ENCODE measurements around the gene NPFFR2. TPM values are rescaled to one million over a fixed set of nuclear protein-coding genes. Genes with fewer than 3 reads are reported as not detected.

Gene NPFFR2
- total and polyA plus RNA-seq, 2 experiments from 2014 or later = 0.28 to 2.9 TPM

- no peak overlapping the region for H3K4me3 Mint-ChIP-seq
- no peak for DNase-seq (ENCODE audit: low spot score)
- ATAC-seq = no peak
These were observed 31.9 kb downstream of the NPFFR2 start for GRCh38 chr4:72063726-72064125.

More at GRCh38 chr4:72063726-72064125, 31.9 kb downstream of the NPFFR2 start:
- Histone ChIP-seq H3K27me3 (ENCODE audit: insufficient read depth) (no peaks in the 10 kb centered on the region), H3K9me2 (ENCODE audit: insufficient read depth) (peaks cover 11% of the 10 kb centered on the region), H3K36me3 (ENCODE audit: insufficient read depth) (no peaks in the 10 kb centered on the region), H2AFZ (no peak overlapping the region), H3F3A (replicated peaks; ENCODE audit: low read depth) (no peaks in the 10 kb centered on the region), H3K79me2 (replicated peaks; ENCODE audit: insufficient read depth) (no peaks in the 10 kb centered on the region), H3K4me1 (ENCODE audit: insufficient read depth) (no peaks in the 10 kb centered on the region), H3K27ac (ENCODE audit: low read depth) (no peak overlapping the region), H4K20me1 (replicated peaks; ENCODE audit: insufficient read depth) (no peaks in the 10 kb centered on the region), H3K4me2 (no peak overlapping the region), H3K4me3 (no peak overlapping the region)
- no peak overlapping the region for H3K27ac Mint-ChIP-seq
- no peaks in the 10 kb centered on the region for H3K4me1 Mint-ChIP-seq
- no peaks in the 10 kb centered on the region for H3K36me3 Mint-ChIP-seq (ENCODE audit: low read depth)
- no peaks in the 10 kb centered on the region for H3K27me3 Mint-ChIP-seq (ENCODE audit: insufficient read depth, low read depth, poor library complexity)
- H3K9me3 Mint-ChIP-seq = no peaks in the 10 kb centered on the region
- no peak for TF ChIP-seq ZNF462 (CRISPR knock-in tag; IDR thresholded peaks at IDR 0.05)
- TF ChIP-seq ZNF331 (CRISPR knock-in tag; IDR thresholded peaks at IDR 0.05; ENCODE audit: low read depth) = no peak
- TF ChIP-seq CTCF (conservative IDR thresholded peaks at IDR 0.05; ENCODE audit: low read depth in 2 of 2) = no peak
- no peak for TF ChIP-seq EZH2phosphoT487 (IDR thresholded peaks at IDR 0.05; ENCODE audit: unreplicated experiment)
- TF ChIP-seq POLR2AphosphoS5 (IDR thresholded peaks at IDR 0.05; ENCODE audit: low read depth) = no peak
- no peak for TF ChIP-seq CREB1 (CRISPR knock-in tag; IDR thresholded peaks at IDR 0.05; ENCODE audit: low read depth)
- no peak for TF ChIP-seq ZNF114 (CRISPR knock-in tag; IDR thresholded peaks at IDR 0.05)
- TF ChIP-seq NANOG (IDR thresholded peaks at IDR 0.05; ENCODE audit: borderline replicate concordance) = no peak
- no peak for TF ChIP-seq EZH2 (IDR thresholded peaks at IDR 0.05; ENCODE audit: low read depth, unreplicated experiment)
- no peak for TF ChIP-seq REST (IDR thresholded peaks at IDR 0.05; ENCODE audit: unreplicated experiment)
- TF ChIP-seq STAT1 (IDR thresholded peaks at IDR 0.05; ENCODE audit: unreplicated experiment) = no peak
- no peak for TF ChIP-seq JUNB (IDR thresholded peaks at IDR 0.05; ENCODE audit: unreplicated experiment)
- TF ChIP-seq, protein P1, sequence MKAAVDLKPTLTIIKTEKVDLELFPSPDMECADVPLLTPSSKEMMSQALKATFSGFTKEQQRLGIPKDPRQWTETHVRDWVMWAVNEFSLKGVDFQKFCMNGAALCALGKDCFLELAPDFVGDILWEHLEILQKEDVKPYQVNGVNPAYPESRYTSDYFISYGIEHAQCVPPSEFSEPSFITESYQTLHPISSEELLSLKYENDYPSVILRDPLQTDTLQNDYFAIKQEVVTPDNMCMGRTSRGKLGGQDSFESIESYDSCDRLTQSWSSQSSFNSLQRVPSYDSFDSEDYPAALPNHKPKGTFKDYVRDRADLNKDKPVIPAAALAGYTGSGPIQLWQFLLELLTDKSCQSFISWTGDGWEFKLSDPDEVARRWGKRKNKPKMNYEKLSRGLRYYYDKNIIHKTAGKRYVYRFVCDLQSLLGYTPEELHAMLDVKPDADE (IDR thresholded peaks at IDR 0.05) = no peak

Data from GM23338 (cell line).